ENCODE results near the gene MAGI2. TPM values are rescaled to one million over a fixed set of nuclear protein-coding genes. Genes with fewer than 3 reads are reported as not detected.

Gene MAGI2
- total and polyA plus RNA-seq, 2 experiments from 2014 or later, result 10.4 to 26.4 TPM

GRCh38 chr7:78015574-78016260 lies 1437.8 kb downstream of the MAGI2 start:
- H3K4me3 Mint-ChIP-seq, result no peak overlapping the region
- ATAC-seq, result no peak
- Histone ChIP-seq H2AFZ (no peak overlapping the region), H3K27ac (ENCODE audit: low read depth) (no peak overlapping the region), H3K4me3 (no peak overlapping the region), H3K4me1 (ENCODE audit: insufficient read depth) (peaks cover 28% of the 10 kb centered on the region), H3K4me2 (no peak overlapping the region), H3K36me3 (ENCODE audit: insufficient read depth) (no peaks in the 10 kb centered on the region), H3K27me3 (ENCODE audit: insufficient read depth) (peaks cover 23% of the 10 kb centered on the region), H4K20me1 (replicated peaks; ENCODE audit: insufficient read depth) (no peaks in the 10 kb centered on the region), H3K79me2 (replicated peaks; ENCODE audit: insufficient read depth) (no peaks in the 10 kb centered on the region), H3F3A (replicated peaks; ENCODE audit: low read depth) (no peaks in the 10 kb centered on the region), H3K9me2 (ENCODE audit: insufficient read depth) (no peaks in the 10 kb centered on the region; the same call in 1 of the 2 replicates)
- H3K9me3 Mint-ChIP-seq, result no peaks in the 10 kb centered on the region
- no peak overlapping the region for H3K27ac Mint-ChIP-seq
- no peak for DNase-seq (ENCODE audit: low spot score)
- peaks cover 42% of the 10 kb centered on the region for H3K4me1 Mint-ChIP-seq
- TF ChIP-seq STAT1 (IDR thresholded peaks at IDR 0.05; ENCODE audit: unreplicated experiment), result no peak
- TF ChIP-seq EZH2 (IDR thresholded peaks at IDR 0.05; ENCODE audit: low read depth, unreplicated experiment), result no peak
- no peak for TF ChIP-seq NANOG (IDR thresholded peaks at IDR 0.05; ENCODE audit: borderline replicate concordance)
- TF ChIP-seq ZNF462 (CRISPR knock-in tag; IDR thresholded peaks at IDR 0.05), result no peak
- TF ChIP-seq REST (IDR thresholded peaks at IDR 0.05; ENCODE audit: unreplicated experiment), result no peak
- TF ChIP-seq JUNB (IDR thresholded peaks at IDR 0.05; ENCODE audit: unreplicated experiment), result no peak
- TF ChIP-seq ZNF114 (CRISPR knock-in tag; IDR thresholded peaks at IDR 0.05), result no peak
- TF ChIP-seq POLR2AphosphoS5 (IDR thresholded peaks at IDR 0.05; ENCODE audit: low read depth), result no peak
- no peak for TF ChIP-seq CREB1 (CRISPR knock-in tag; IDR thresholded peaks at IDR 0.05; ENCODE audit: low read depth)
- no peak for TF ChIP-seq ZNF331 (CRISPR knock-in tag; IDR thresholded peaks at IDR 0.05; ENCODE audit: low read depth)
- no peak for TF ChIP-seq ETS1 (IDR thresholded peaks at IDR 0.05)
- TF ChIP-seq CTCF (conservative IDR thresholded peaks at IDR 0.05; ENCODE audit: low read depth in 2 of 2), result no peak
- no peak for TF ChIP-seq EZH2phosphoT487 (IDR thresholded peaks at IDR 0.05; ENCODE audit: unreplicated experiment)
- H3K36me3 Mint-ChIP-seq (ENCODE audit: low read depth), result no peaks in the 10 kb centered on the region; the same call in 2 of the 3 replicates
- peaks cover 12% of the 10 kb centered on the region for H3K27me3 Mint-ChIP-seq (ENCODE audit: insufficient read depth, low read depth, poor library complexity)
